ENCODE results near the gene PIGZ.

Gene PIGZ

GRCh38 chr3:196915375-196915774 is 53.3 kb downstream of the PIGZ start:
- no peak for DNase-seq (ENCODE audit: low spot score)

- no peak for DNase-seq (ENCODE audit: low spot score)
These were observed 53.8 kb downstream of the PIGZ start for GRCh38 chr3:196914866-196915265.

DNA sequence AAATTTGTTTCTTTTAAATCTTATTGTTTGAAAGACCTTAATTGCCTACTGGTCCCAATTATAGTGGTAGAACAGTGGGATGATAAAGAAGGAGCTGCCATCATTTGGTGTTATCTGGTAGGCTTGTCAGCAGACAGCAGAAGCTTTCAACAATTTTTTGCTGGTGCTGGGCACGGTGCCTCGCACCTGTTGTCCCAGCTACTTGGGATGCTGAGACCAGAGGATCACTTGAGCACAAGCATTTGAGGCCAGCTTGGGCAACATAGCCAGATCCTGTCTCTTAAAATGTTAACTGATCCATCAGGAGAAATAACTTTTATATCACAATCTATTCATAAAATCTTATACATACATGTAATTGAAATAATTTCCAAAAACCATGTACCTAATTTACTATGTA is 64.9 kb downstream of the PIGZ start:
- DNase-seq (ENCODE audit: low spot score) = no peak

- no peak for DNase-seq (ENCODE audit: low spot score)
These were observed 66.3 kb downstream of the PIGZ start for GRCh38 chr3:196902296-196902695.

GRCh38 chr3:196901768-196902167 is 66.9 kb downstream of the PIGZ start:
- no peak for DNase-seq (ENCODE audit: low spot score)

Data from SW480 (cell line).